GM06990 (cell line): ENCODE results near the gene APP.

Source experiments
- DNase-seq: peaks from one replicate; pipeline ENCODE4 v3.0.0-alpha.2; 2011; ENCODE audit not compliant: insufficient read length; ENCODE audit errors: extremely low read depth
- H3K27me3 ChIP-seq: replicated peaks from 2 replicates; pipeline ENCODE4 v1.6.0; 2011; ENCODE audit warnings: low read length; ENCODE audit not compliant: control insufficient read depth, insufficient read depth
- H3K36me3 ChIP-seq: 2 replicates; pipeline ENCODE4 v1.5.1; 2011; ENCODE audit warnings: low read length; ENCODE audit not compliant: control insufficient read depth, insufficient read depth
- H3K4me3 ChIP-seq: replicated peaks from 2 replicates; pipeline ENCODE4 v1.5.1; 2011; ENCODE audit warnings: low read depth, mild to moderate bottlenecking, control low read depth, low read length
- CTCF ChIP-seq: IDR thresholded peaks from 2 replicates; pipeline ENCODE4 v1.5.1; 2011; ENCODE audit warnings: low read length, control low read depth, mild to moderate bottlenecking, inconsistent platforms; ENCODE audit not compliant: insufficient read depth, poor library complexity, severe bottlenecking

Gene APP

DNA sequence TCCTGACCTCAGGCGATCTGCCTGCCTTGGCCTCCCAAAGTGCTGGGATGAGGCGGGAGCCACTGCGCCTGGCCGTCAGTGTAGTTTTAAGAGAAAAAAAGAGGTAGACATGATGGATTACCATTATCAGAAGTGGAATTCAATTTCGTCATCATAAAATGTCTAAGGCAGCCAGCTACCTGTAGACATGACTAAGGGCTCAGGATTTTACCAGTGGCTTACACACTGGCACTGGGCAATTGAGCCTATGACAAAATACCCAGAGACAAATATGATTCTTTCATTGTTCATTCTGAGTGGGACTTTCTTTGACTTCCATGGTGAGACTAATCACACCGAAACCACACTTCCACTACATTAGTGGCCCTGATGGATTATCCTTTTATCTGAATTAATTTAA is 254.3 kb downstream of the APP start:
- Histone ChIP-seq H3K27me3 (no peaks in the 10 kb centered on the region), H3K36me3 (no peaks in the 10 kb centered on the region), H3K4me3 (no peak overlapping the region)
- no peak for TF ChIP-seq CTCF
- no peak for DNase-seq

- Histone ChIP-seq H3K36me3 (no peaks in the 10 kb centered on the region), H3K27me3 (no peaks in the 10 kb centered on the region), H3K4me3 (no peak overlapping the region)
- no peak for DNase-seq
- TF ChIP-seq CTCF = no peak
Measured at GRCh38 chr21:25913479-25913878, 257.1 kb downstream of the APP start.

DNA sequence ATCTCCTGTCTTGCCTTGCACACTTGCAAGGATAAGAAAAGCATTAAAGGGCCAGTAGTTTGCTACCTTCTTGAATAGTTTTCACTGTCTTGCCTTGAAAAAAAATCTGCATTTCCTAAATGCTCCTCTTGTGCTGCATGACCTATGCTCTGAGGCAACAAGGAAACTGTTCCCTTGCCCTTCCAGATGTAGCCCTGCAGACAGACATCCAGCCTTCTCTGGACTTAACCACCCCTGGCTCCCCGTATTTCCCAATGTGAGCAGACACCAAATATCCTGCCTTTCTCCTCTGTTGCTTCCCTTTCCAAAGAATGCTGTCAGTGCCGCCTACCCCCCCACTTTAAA is 258.2 kb downstream of the APP start:
- Histone ChIP-seq H3K27me3 (no peaks in the 10 kb centered on the region), H3K4me3 (no peak overlapping the region), H3K36me3 (no peaks in the 10 kb centered on the region)
- no peak for TF ChIP-seq CTCF
- DNase-seq = no peak

- no peak for TF ChIP-seq CTCF
Measured at GRCh38 chr21:25911730-25912401, 258.7 kb downstream of the APP start.

DNA sequence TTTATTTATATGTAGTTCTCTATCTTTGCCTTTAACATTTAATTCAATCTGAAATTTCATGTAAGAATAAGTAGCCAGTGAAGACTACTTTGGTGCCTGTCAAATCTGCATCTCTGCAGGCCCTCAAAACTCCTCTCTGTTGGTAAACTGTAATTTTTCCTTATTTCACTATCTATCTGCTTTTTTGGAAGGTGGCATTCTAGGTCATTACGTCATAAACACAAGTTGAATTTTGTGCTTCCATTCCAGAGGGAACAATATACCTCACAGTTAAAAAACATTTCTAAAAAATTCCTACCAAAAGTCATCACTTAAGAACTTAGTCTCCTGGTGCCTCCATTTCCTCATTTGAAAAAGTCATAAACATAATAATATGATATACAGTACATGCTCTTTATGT is 259.8 kb downstream of the APP start:
- no peak for DNase-seq
- no peaks in the 10 kb centered on the region for H3K36me3 ChIP-seq
- H3K4me3 ChIP-seq = no peak overlapping the region
- TF ChIP-seq CTCF = no peak
- no peaks in the 10 kb centered on the region for H3K27me3 ChIP-seq

More at GRCh38 chr21:25911730-25912401, 258.7 kb downstream of the APP start:
- Histone ChIP-seq H3K4me3 (no peak overlapping the region), H3K27me3 (no peaks in the 10 kb centered on the region), H3K36me3 (no peaks in the 10 kb centered on the region)
- DNase-seq = no peak

DNA sequence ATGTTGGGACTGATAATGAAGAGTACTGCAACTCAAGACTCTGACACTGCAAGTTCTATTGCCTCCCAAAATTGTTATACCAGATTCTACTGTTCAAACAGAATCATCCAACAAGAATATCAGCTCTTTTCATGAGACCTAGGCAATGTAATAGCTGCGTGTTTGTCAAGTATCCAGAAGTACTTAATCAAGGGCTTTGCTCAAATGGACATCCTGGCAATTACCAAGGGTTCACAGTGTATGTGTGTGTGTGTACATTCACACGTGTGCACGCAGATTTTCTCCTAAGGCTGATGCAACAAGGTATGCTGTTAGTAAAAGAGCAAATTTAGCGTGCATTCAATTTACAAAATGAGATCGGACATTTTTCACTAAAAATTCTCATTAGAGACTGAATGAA is 261.2 kb downstream of the APP start:
- Histone ChIP-seq H3K36me3 (no peaks in the 10 kb centered on the region), H3K27me3 (no peaks in the 10 kb centered on the region), H3K4me3 (no peak overlapping the region)
- no peak for TF ChIP-seq CTCF
- no peak for DNase-seq
